BJ (cell line): ENCODE data around the gene PIGX. TPM values are rescaled to one million over a fixed set of nuclear protein-coding genes. Genes with fewer than 3 reads are reported as not detected.
A peak's percentile ranks its signal among the peaks of the same experiment; 100 is the strongest.

Experiments
- CTCF ChIA-PET: fragments of 350-600 bp; formaldehyde crosslinking; extraction: SDS; loops from one replicate; lab custom pipeline; 2021; ENCODE audit warnings: antibody characterized with exemption, inconsistent platforms; lab: Yijun Ruan, JAX
- POLR2A ChIA-PET: fragments of 300-600 bp; sonication (Branson Sonifier 250); formaldehyde crosslinking; extraction: SDS; loops from one replicate; lab custom pipeline; 2021; ENCODE audit warnings: antibody characterized with exemption; lab: Charles Lee
- DNase-seq: peaks from one replicate; pipeline ENCODE4 v3.0.0-alpha.2; 2011; ENCODE audit warnings: low read depth
- H3K27me3 ChIP-seq: 2 replicates; pipeline ENCODE4 v1.6.0; 2011; ENCODE audit warnings: low read length; ENCODE audit not compliant: control insufficient read depth, insufficient read depth
- H3K36me3 ChIP-seq: 2 replicates; pipeline ENCODE4 v1.5.1; 2011; ENCODE audit warnings: low read length; ENCODE audit not compliant: control insufficient read depth, insufficient read depth
- H3K4me3 ChIP-seq: 2 replicates; pipeline ENCODE4 v1.5.1; 2011; ENCODE audit warnings: low read depth, mild to moderate bottlenecking, control low read depth, low read length
- polyA plus RNA-seq: library from polyadenylated mRNA; depleted of rRNA; stranded (reverse); fragments of >200 nt; gene quantifications from 2 replicates; pipeline ENCODE4 v1.2.3, GENCODE V29; 2011; rRNA removed
- small RNA-seq: library from RNA; depleted of rRNA; stranded (forward); fragments of <200 nt; gene quantifications from one replicate; pipeline ENCODE3, GENCODE V24; 2012; ENCODE audit warnings: low replicate concordance, low read depth; ENCODE audit not compliant: insufficient read length
- TF ChIP-seq, protein P1 (sequence below): IDR thresholded peaks from 2 replicates; pipeline ENCODE4 v1.5.1; 2011; ENCODE audit warnings: low read depth, mild to moderate bottlenecking, control low read depth, inconsistent platforms, low read length, moderate library complexity; ENCODE audit not compliant: insufficient read depth

Gene PIGX
- polyA plus RNA-seq, 1 experiment, result 7.8 TPM

DNA sequence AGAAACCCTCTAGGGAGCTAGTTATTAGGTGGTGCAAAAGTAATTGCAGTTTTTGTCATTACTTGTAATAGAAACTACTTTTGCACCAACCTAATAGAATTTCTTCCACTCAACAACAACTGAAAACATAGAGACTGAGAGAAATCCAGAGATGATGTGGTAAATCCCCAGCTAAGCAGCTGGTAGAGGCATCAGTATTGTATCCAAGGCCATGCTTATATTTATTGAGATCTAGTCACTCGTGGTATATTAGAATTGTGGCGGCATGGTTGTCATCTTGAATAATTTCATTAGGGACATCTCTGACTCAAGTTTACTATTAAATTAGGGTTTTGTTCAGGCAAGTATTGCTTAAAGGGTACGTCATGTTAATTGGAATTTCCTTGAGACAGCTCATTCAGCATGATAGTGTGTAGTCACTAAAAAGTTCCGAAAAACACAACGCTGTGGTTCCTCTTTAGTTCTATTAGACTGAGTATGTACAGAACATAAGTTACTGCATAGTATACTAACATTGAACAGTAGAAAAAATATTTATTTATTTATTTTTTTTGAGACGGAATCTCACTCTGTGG lies 62.8 kb downstream of the PIGX start:
- Histone ChIP-seq H3K36me3 (no peaks in the 10 kb centered on the region), H3K27me3 (no peaks in the 10 kb centered on the region), H3K4me3 (no peak overlapping the region)
- ChIA-PET CTCF (interaction anchor here (1.0 kb wide), 1 partner anchor 165 kb away, joined by 3 read pairs; no protein-coding TSS in a partner anchor), POLR2A (no interaction called here)
- peak; percentile 66 for DNase-seq
- TF ChIP-seq, protein P1, sequence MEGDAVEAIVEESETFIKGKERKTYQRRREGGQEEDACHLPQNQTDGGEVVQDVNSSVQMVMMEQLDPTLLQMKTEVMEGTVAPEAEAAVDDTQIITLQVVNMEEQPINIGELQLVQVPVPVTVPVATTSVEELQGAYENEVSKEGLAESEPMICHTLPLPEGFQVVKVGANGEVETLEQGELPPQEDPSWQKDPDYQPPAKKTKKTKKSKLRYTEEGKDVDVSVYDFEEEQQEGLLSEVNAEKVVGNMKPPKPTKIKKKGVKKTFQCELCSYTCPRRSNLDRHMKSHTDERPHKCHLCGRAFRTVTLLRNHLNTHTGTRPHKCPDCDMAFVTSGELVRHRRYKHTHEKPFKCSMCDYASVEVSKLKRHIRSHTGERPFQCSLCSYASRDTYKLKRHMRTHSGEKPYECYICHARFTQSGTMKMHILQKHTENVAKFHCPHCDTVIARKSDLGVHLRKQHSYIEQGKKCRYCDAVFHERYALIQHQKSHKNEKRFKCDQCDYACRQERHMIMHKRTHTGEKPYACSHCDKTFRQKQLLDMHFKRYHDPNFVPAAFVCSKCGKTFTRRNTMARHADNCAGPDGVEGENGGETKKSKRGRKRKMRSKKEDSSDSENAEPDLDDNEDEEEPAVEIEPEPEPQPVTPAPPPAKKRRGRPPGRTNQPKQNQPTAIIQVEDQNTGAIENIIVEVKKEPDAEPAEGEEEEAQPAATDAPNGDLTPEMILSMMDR, result no peak

DNA sequence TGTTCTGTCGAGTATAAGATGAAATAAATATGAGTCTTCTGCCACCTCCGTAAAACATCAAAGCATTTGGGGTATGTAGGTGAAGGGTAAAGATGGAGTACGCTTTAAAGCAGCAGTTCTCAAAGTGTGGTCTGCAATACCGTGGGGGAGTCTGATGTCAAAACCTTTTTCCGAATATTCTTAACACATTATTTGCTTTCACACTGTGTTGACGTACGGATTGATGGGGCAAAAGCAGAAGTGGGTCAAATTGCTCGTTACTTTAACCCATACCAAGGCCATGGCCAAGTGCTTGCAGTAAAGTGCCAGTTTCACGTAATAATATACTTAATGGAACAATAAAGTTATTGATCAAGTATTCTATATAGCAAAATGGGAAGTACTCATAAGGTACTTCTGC lies 63.8 kb downstream of the PIGX start:
- Histone ChIP-seq H3K36me3 (no peaks in the 10 kb centered on the region), H3K27me3 (no peaks in the 10 kb centered on the region), H3K4me3 (no peak overlapping the region)
- TF ChIP-seq, protein P1, result no peak
- ChIA-PET POLR2A (no interaction called here), CTCF (no interaction called here)
- no peak for DNase-seq

DNA sequence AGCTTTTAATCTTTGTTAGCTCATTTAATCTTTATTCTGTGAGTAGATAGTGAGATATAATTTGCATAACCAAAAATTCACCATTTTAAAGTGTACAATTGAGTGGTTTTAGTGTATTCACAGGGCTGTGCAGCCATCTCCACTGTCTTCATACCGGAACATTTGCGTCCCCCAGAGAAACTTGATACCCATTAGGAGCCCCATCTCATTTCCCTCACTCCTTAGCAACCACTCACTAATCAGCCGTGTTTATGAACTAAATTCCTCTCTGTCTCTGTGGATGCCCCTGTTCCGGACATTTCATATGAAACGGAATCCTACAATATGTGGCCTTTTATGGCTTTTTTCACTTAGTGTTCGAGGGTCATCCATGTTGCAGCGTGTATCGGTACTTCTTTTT lies 65.7 kb downstream of the PIGX start:
- no peaks in the 10 kb centered on the region for H3K36me3 ChIP-seq
- DNase-seq, result no peak
- TF ChIP-seq, protein P1, result no peak
- POLR2A ChIA-PET, result interaction anchor here (0.6 kb wide), 1 partner anchor 501 kb away, joined by 5 read pairs; no protein-coding TSS in a partner anchor
- no peaks in the 10 kb centered on the region for H3K27me3 ChIP-seq
- no peak overlapping the region for H3K4me3 ChIP-seq
- CTCF ChIA-PET, result interaction anchor here (0.6 kb wide), 1 partner anchor 80 kb away, joined by 3 read pairs; no protein-coding TSS in a partner anchor

DNA sequence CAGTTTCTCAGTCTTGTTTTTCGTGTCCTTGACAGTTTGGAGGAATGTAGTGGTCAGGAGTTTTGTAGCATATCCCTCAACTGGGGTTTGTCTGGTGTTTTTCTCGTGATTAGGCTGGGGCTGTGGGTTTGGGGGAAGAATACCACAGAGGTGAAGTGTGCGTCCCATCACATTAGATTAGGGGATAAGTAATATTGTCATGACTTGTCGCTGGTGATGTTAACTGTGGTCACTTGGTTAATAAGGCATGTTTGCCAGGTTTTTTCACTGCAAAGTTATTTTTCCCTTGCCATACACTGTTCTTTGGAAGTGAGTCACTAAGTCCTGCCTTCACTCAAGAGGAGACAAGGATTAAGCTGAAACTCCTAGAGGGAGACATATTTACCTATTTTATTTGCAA lies 66.6 kb downstream of the PIGX start:
- ChIA-PET CTCF (interaction anchor here (0.7 kb wide), 1 partner anchor 10 kb away, joined by 3 read pairs; no protein-coding TSS in a partner anchor), POLR2A (no interaction called here)
- Histone ChIP-seq H3K4me3 (no peak overlapping the region), H3K36me3 (peaks cover 1% of the 10 kb centered on the region; the same call in 1 of the 2 replicates), H3K27me3 (no peaks in the 10 kb centered on the region)
- TF ChIP-seq, protein P1, result no peak
- DNase-seq, result peak; percentile 84

DNA sequence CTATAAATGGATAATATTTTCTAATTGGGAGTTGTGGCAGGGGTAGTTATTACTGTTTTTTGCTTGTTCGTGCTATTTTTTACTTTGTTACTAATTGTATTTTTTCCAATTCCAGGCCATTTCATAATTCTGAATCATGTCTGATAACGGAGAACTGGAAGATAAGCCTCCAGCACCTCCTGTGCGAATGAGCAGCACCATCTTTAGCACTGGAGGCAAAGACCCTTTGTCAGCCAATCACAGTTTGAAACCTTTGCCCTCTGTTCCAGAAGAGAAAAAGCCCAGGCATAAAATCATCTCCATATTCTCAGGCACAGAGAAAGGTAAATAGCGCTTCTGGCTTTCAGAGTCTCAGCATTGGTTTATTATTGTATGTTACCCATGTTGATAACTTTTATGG lies 70.3 kb downstream of the PIGX start:
- ChIA-PET CTCF (no interaction called here), POLR2A (no interaction called here)
- TF ChIP-seq, protein P1, result no peak
- Histone ChIP-seq H3K36me3 (peaks cover 1% of the 10 kb centered on the region; the same call in 1 of the 2 replicates), H3K4me3 (no peak overlapping the region), H3K27me3 (no peaks in the 10 kb centered on the region)
- no peak for DNase-seq

Small RNAs within 50 kb of the gene (small RNA-seq; reads per million reads assigned to genes)
- gene RNU4-89P, result not detected
- gene RNU6-42P, result not detected
- not detected for gene RNU6-646P

Other genes starting within 250 kb of the PIGX start
- 2.4 and 3.3 TPM in 2 replicates for gene RNF168, start 208.6 kb upstream of the PIGX start, polyA plus RNA-seq
- not detected in 2 replicates for gene SMCO1, start 197.0 kb upstream of the PIGX start, polyA plus RNA-seq
- gene WDR53, start 143.8 kb upstream of the PIGX start, polyA plus RNA-seq, result 4.2 and 7.3 TPM in 2 replicates
- 2.2 and 5.1 TPM in 2 replicates for gene FBXO45, start 143.7 kb upstream of the PIGX start, polyA plus RNA-seq
- 0.06 and 0.07 TPM in 2 replicates for gene NRROS, start 72.7 kb upstream of the PIGX start, polyA plus RNA-seq
- gene CEP19, start 127 bp upstream of the PIGX start, polyA plus RNA-seq, result 1.9 and 2.4 TPM in 2 replicates
- gene PAK2, start 27.5 kb downstream of the PIGX start, polyA plus RNA-seq, result 31.7 and 48.0 TPM in 2 replicates
- gene SENP5, start 155.5 kb downstream of the PIGX start, polyA plus RNA-seq, result 12.0 and 16.6 TPM in 2 replicates
- 39.9 and 58.6 TPM in 2 replicates for gene NCBP2, start 230.2 kb downstream of the PIGX start, polyA plus RNA-seq